Superior temporal gyrus (tissue), 1 donor: ENCODE data around the gene GPC3.

Experiments
- DNase-seq: peaks from one replicate; pipeline ENCODE4 v3.0.0-alpha.2; 2016; ENCODE audit errors: extremely low spot score

The GPC3 gene

GRCh38 chrX:133968109-133968508 lies 17.3 kb downstream of the GPC3 start:
- DNase-seq, result no peak

GRCh38 chrX:133966199-133966598 lies 19.2 kb downstream of the GPC3 start:
- DNase-seq, result no peak

DNA sequence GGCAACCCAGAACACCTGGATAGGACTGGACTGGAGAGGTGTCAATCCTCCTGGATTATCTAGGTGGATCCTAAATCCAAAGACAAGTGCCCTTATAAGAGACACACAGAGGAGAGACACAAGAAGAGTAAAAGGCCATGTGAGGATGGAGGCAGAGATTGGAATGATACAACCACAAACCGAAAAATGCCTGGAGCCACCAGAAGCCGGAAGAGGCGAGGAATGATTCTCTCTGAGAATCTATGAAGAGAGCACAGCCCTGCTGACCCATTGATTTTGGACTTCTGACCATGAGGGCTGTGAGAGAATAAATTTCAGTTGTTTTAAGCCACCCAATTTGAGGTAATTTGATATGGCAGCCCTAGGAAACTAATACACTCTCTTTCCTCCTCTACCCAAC lies 20.1 kb downstream of the GPC3 start:
- no peak for DNase-seq

GRCh38 chrX:133961046-133961445 lies 24.3 kb downstream of the GPC3 start:
- DNase-seq, result no peak

DNA sequence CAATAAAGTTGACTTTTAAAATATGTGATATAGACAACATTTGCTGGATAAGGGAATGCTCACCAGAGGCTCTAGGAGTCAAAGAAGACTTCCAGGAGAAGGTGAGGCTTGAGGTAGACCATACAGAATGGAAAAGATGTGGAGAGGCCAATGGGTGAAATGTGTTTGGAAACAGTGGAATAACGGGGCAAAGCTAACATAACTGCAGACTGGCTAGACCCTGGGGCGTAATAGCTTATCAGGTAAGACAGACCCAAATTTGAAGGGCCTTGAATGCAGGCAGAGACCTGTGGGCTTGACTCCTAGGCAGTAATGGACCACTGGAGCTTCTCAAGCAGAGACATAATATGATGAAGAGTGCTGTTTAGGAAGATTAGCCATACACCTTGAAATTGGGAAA lies 25.4 kb downstream of the GPC3 start:
- DNase-seq, result no peak

- DNase-seq, result no peak
Measured at GRCh38 chrX:133958997-133959688, 26.3 kb downstream of the GPC3 start.

DNA sequence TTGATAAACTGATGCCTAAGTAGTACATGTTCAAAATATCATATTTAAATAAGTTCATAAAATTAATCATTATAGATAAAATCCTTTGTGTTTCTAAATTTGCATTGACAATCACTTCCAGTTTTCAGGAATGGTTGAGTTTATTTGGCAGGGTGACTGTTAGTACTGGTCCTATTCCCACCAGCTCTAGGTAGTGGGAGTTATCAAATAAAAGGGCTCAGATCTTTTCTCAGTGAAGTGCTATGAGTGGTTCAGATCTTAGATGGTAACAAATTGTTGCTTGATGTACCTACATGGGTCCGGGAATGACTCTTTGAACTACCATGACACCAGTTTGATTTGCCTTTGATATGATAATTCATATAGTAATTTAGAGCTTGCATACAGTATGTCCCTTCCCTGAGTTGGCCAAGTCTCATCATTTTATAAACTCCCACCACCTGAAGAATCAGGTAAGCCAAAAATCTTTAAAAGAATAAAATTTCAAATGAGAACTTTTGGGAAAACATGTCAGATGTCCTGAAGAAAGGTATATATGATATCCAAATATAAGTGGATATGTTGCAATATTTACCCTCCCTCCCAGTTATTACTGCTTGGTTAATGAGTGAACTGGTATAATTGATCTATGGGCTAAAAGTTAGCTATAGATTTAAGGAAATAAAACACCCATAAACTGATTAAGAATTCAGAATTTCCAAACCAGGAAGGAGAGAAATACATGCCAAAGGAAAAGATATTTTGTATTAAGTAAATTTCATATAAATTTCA lies 28.6 kb downstream of the GPC3 start:
- no peak for DNase-seq

- DNase-seq, result no peak
Measured at GRCh38 chrX:133953785-133954355, 31.5 kb downstream of the GPC3 start.

DNA sequence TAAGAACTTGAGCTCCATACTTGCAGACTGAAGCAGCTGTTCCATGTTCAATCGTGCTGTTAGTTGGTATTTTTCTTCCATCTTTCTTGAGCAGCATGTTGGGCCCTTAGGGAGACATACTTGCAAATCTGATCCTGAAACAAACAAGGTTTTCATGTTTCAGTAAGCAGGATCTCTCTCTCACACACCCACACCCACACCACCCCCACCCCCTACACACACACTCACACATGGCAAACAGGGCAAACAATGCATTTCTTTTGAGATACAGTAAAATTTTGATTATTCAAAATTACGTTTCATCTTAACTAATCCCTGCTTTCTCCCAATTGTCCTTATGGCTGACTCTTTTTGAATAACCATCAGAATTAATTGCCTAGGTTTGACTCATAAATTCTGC lies 32.3 kb downstream of the GPC3 start:
- no peak for DNase-seq

DNA sequence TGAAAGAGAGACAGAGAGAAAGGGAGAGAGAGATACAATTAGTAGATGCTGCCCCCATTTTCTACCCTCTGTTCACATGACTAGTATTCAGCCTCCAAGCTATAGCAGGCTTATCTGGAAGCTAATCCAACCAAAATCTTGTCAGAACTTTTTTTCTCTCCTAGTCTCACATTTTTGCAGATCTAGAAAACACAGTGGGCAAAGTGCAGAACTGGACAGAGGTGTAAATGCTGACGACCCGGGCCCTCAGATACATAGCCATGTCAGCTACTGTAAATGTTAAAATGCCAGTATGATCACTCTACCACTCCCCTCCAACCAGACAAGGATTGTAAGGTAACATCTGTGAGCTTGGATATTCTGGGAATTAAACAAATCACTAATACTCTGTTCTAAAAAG lies 34.3 kb downstream of the GPC3 start:
- DNase-seq, result no peak

GRCh38 chrX:133950214-133950613 lies 35.2 kb downstream of the GPC3 start:
- DNase-seq, result no peak

- no peak for DNase-seq
Measured at GRCh38 chrX:133948895-133949294, 36.5 kb downstream of the GPC3 start.

- no peak for DNase-seq
Measured at GRCh38 chrX:133947996-133948395, 37.4 kb downstream of the GPC3 start.

DNA sequence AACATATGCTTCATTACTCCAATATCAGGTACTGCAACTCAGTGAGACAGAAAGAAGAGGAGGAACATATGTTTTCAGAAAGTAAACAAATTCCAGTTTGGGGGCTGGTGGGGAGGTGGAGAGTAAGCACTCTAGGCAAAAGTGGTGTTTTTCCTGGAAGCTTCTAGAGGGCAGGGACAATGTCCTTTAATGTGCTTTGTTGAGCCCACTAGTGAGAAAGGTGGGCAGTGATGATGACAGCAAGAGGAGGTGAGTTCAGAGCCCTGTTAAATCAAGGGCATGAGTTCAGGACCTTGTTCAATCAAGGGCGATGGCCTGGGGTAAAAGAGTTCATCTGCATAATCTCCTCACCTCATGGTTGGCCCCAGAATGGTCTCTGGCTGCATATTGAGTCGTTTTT lies 38.4 kb downstream of the GPC3 start:
- DNase-seq, result no peak

- DNase-seq, result no peak
Measured at GRCh38 chrX:133943507-133943906, 41.9 kb downstream of the GPC3 start.

GRCh38 chrX:133939655-133940302 lies 45.6 kb downstream of the GPC3 start:
- DNase-seq, result no peak

DNA sequence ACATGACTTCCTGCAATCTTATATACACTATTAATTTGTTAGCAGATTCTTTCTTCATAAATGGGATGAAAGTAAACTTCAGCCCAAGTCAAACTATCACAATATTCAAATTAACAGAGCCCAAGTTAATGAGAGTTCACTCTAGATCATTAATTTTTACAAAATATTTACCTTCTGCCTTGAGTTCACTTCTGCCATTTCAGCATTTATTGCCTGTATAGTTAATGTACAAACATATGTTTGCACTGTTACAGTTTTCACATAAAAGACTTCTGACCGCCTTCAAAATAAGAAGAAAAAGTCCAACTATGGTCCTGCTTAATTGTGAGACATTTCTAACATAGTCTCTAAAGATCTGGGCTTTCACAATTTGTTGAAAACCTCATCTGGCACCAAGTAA lies 46.9 kb downstream of the GPC3 start:
- DNase-seq, result no peak

GRCh38 chrX:133937022-133937421 lies 48.4 kb downstream of the GPC3 start:
- no peak for DNase-seq

- no peak for DNase-seq
Measured at GRCh38 chrX:133935076-133935475, 50.3 kb downstream of the GPC3 start.

DNA sequence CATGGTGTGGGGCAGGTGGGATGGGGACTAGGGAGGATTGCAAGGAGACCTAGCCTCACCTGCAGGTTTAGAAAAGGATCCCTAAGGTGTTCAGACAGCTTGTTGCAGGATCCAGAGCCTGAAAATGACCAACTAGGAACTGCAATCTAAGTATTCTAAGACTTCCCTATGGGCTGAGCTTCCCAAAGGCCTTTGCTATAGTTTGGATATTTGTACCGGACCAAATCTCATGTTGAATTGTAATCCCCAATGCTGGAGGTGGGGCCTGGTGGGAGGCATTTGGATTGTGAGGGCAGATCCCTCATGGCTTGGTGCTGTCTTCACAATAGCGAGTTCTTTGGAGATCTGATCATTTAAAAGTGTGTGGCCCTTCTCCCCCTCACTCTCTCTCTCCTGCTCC lies 52.1 kb downstream of the GPC3 start:
- DNase-seq, result no peak

- no peak for DNase-seq
Measured at GRCh38 chrX:133929836-133930464, 55.4 kb downstream of the GPC3 start.

DNA sequence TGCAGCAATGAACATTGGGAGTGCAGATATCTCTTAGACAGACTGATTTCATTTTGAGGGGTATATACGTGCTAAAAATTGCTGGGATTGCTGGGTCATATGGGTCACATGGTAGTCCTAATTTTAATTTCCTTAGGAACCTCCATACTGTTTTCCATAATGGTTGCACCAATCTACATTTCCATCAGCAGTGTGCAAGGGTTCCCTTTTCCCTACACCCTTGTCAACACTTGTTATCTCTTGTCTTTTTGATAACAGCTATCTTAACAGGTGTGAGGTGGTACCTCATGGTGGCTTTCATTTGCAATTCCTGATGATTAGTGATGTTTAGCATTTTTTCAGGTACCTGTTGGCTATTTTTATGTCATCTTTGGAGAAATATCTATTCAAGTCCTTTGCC lies 57.0 kb downstream of the GPC3 start:
- no peak for DNase-seq
